Panc1 (cell line): ENCODE results near the gene FAM174C. TPM values are rescaled to one million over a fixed set of nuclear protein-coding genes. Genes with fewer than 3 reads are reported as not detected.

Source experiments
- ATAC-seq: fragments of 200-7000 bp; cut with Tn5 transposase; 2 replicates; pipeline ENCODE4 v1.9.1; 2020; ENCODE audit warnings: mild to moderate bottlenecking, moderate library complexity
- BruUV-seq: library from RNA; stranded (reverse); fragments of 400-500 nt; replicated peaks from 2 replicates; lab custom pipeline; 2021; lab: Mats Ljungman, UMichigan
- CTCF ChIA-PET: fragments of 300-600 bp; sonication (Branson Sonifier 250); formaldehyde crosslinking; loops from one replicate; lab custom pipeline; 2022; ENCODE audit warnings: antibody characterized with exemption; lab: Charles Lee
- POLR2A ChIA-PET: fragments of 300-600 bp; sonication (Branson Sonifier 250); formaldehyde crosslinking; loops from one replicate; lab custom pipeline; 2022; ENCODE audit warnings: antibody characterized with exemption; lab: Charles Lee
- DNase-seq: peaks from one replicate; pipeline ENCODE4 v3.0.0-alpha.2; 2010; ENCODE audit warnings: low read depth, low spot score
- H3K27ac ChIP-seq: 2 replicates; pipeline ENCODE4 v1.5.1; 2011; ENCODE audit warnings: mild to moderate bottlenecking, low read length, inconsistent platforms
- H3K27me3 ChIP-seq: fragments of 200-500 bp; sonication (Bioruptor generic); 2 replicates; pipeline ENCODE4 v1.6.0; 2014; ENCODE audit warnings: low read length, inconsistent platforms; ENCODE audit not compliant: control insufficient read depth, insufficient read depth
- H3K36me3 ChIP-seq: fragments of 200-500 bp; sonication (Bioruptor generic); 2 replicates; pipeline ENCODE4 v1.5.1; 2014; ENCODE audit warnings: inconsistent platforms, mild to moderate bottlenecking, low read length, moderate library complexity; ENCODE audit not compliant: control insufficient read depth, insufficient read depth
- H3K4me1 ChIP-seq: 2 replicates; pipeline ENCODE4 v1.5.1; 2011; ENCODE audit warnings: inconsistent platforms, mild to moderate bottlenecking, low read length, moderate library complexity; ENCODE audit not compliant: control insufficient read depth, insufficient read depth
- H3K4me3 ChIP-seq, 2 experiments: 2 replicates each; pipeline ENCODE4 v1.5.1; 2011 to 2012; ENCODE audit warnings: low read depth in 2 of 2, low read length in 2 of 2, mild to moderate bottlenecking in 2 of 2, inconsistent platforms in 1 of 2, moderate library complexity in 1 of 2
- H3K9me3 ChIP-seq: fragments of 200-500 bp; sonication (Bioruptor generic); 2 replicates; pipeline ENCODE4 v1.5.1; 2014; ENCODE audit warnings: low read depth, mild to moderate bottlenecking, inconsistent platforms, low read length, moderate library complexity; ENCODE audit not compliant: control insufficient read depth, insufficient read depth
- POLR2AphosphoS5 ChIP-seq: IDR thresholded peaks from 2 replicates; pipeline ENCODE4 v1.6.1; 2012; ENCODE audit warnings: mild to moderate bottlenecking, low read depth, low read length, moderate library complexity
- SIN3A ChIP-seq: IDR thresholded peaks from 2 replicates; pipeline ENCODE4 v1.6.1; 2012; ENCODE audit warnings: low read depth, mild to moderate bottlenecking, low read length, moderate library complexity, borderline replicate concordance; ENCODE audit not compliant: insufficient read depth
- TCF7L2 ChIP-seq: IDR thresholded peaks from 2 replicates; pipeline ENCODE4 v1.6.1; 2011; ENCODE audit warnings: mild to moderate bottlenecking, low read depth, low read length, inconsistent platforms
- in situ Hi-C: cut with HindIII; loops from 2 replicates; pipeline ENCODE4 v1.10.0; 2016; ENCODE audit warnings: low sequenced_read_pairs, low pct_unique_long_range_greater_than_20kb
- intact Hi-C: fragments of 100-400 bp; cut with micrococcal nuclease; formaldehyde crosslinking; loops from one replicate; pipeline ENCODE4 v1.10.0; 2022; ENCODE audit not compliant: unreplicated experiment
- total RNA-seq: library from RNA; stranded (reverse); gene quantifications from one replicate; pipeline ENCODE4 v1.2.1, GENCODE V29; 2021; ENCODE audit not compliant: unreplicated experiment
- TF ChIP-seq, protein P1 (sequence below), 2 experiments: IDR thresholded peaks; 2 replicates each; pipeline ENCODE4 v1.6.1; 2011 to 2012; ENCODE audit warnings: low read depth in 2 of 2, control low read depth in 1 of 2, low read length in 1 of 2, mild to moderate bottlenecking in 1 of 2, moderate library complexity in 1 of 2; ENCODE audit not compliant: insufficient read depth in 1 of 2
- TF ChIP-seq, protein P2 (sequence below): fragments of 450-650 bp; IDR thresholded peaks from 2 replicates; pipeline ENCODE4 v1.5.1; 2017; ENCODE audit warnings: mild to moderate bottlenecking

The FAM174C gene
- total RNA-seq, 1 experiment from 2014 or later = 133 TPM

DNA sequence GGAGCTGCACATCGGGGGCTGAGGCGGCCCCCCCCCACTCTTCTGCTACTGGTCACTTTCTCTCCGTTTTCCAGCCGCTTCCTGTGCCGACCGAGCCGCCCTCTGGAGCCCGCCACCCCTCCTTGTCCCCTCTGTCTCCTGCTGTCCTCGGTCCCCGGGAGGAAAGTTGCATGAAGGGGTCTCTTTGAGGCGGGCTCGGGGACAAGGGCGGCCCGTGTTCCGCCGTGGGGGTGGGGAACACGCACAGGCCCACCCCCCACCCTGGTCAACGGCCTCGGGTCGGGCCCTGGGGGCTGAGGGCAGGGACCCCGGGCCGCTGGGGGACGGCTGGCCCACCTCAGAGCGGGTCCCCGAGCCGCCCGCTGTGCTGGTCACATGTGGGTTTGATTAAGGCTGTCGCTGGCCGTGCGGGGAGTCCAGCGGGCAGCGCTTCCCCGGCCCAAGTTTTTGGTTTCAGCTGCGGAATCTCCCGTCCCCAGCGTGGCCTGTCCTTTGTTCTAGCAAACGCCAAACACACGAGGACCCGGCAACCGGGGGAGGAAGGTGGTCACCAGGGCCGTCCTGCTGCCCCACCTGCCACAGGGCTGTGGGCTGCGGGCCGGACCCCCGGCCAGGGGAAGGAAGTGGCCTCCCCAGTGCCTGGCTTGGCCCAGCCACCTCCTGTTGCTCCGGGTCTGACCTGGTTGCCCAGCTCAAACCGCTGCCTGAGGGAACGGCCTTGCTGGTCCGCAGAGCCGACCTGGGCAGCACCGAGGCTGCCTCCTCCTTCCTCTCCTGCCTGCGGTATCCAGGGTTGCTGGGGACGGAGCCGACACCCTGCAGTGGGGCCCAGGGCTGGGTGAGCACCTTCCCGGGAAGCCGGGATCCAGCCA lies 12.3 kb downstream of the FAM174C start:
- H3K27ac ChIP-seq = no peak overlapping the region
- H3K27me3 ChIP-seq = no peaks in the 10 kb centered on the region
- no peak for TF ChIP-seq TCF7L2
- TF ChIP-seq POLR2AphosphoS5 = no peak
- TF ChIP-seq, protein P1, sequence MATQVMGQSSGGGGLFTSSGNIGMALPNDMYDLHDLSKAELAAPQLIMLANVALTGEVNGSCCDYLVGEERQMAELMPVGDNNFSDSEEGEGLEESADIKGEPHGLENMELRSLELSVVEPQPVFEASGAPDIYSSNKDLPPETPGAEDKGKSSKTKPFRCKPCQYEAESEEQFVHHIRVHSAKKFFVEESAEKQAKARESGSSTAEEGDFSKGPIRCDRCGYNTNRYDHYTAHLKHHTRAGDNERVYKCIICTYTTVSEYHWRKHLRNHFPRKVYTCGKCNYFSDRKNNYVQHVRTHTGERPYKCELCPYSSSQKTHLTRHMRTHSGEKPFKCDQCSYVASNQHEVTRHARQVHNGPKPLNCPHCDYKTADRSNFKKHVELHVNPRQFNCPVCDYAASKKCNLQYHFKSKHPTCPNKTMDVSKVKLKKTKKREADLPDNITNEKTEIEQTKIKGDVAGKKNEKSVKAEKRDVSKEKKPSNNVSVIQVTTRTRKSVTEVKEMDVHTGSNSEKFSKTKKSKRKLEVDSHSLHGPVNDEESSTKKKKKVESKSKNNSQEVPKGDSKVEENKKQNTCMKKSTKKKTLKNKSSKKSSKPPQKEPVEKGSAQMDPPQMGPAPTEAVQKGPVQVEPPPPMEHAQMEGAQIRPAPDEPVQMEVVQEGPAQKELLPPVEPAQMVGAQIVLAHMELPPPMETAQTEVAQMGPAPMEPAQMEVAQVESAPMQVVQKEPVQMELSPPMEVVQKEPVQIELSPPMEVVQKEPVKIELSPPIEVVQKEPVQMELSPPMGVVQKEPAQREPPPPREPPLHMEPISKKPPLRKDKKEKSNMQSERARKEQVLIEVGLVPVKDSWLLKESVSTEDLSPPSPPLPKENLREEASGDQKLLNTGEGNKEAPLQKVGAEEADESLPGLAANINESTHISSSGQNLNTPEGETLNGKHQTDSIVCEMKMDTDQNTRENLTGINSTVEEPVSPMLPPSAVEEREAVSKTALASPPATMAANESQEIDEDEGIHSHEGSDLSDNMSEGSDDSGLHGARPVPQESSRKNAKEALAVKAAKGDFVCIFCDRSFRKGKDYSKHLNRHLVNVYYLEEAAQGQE (IDR thresholded peaks at IDR 0.05; ENCODE audit: insufficient read depth in 1 of 2, low read depth in 2 of 2, low read length in 1 of 2) = no peak
- TF ChIP-seq, protein P2, sequence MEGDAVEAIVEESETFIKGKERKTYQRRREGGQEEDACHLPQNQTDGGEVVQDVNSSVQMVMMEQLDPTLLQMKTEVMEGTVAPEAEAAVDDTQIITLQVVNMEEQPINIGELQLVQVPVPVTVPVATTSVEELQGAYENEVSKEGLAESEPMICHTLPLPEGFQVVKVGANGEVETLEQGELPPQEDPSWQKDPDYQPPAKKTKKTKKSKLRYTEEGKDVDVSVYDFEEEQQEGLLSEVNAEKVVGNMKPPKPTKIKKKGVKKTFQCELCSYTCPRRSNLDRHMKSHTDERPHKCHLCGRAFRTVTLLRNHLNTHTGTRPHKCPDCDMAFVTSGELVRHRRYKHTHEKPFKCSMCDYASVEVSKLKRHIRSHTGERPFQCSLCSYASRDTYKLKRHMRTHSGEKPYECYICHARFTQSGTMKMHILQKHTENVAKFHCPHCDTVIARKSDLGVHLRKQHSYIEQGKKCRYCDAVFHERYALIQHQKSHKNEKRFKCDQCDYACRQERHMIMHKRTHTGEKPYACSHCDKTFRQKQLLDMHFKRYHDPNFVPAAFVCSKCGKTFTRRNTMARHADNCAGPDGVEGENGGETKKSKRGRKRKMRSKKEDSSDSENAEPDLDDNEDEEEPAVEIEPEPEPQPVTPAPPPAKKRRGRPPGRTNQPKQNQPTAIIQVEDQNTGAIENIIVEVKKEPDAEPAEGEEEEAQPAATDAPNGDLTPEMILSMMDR = no peak
- TF ChIP-seq SIN3A = no peak
- in situ Hi-C loops (no loop called here), intact Hi-C loops (no loop called here)
- POLR2A ChIA-PET = interaction anchor here (0.6 kb wide), 1 partner anchor 18 kb away, joined by 22 read pairs; no protein-coding TSS in a partner anchor
- no TSS peak for BruUV-seq
- DNase-seq = no peak
- peak overlapping the region in 1 of 2 experiments; percentile 42; a peak in 1 of 4 replicates for H3K4me3 ChIP-seq
- H3K9me3 ChIP-seq = no peaks in the 10 kb centered on the region
- H3K4me1 ChIP-seq = peaks cover 16% of the 10 kb centered on the region
- ATAC-seq = peak; percentile 67
- CTCF ChIA-PET = no interaction called here
- H3K36me3 ChIP-seq = no peaks in the 10 kb centered on the region

DNA sequence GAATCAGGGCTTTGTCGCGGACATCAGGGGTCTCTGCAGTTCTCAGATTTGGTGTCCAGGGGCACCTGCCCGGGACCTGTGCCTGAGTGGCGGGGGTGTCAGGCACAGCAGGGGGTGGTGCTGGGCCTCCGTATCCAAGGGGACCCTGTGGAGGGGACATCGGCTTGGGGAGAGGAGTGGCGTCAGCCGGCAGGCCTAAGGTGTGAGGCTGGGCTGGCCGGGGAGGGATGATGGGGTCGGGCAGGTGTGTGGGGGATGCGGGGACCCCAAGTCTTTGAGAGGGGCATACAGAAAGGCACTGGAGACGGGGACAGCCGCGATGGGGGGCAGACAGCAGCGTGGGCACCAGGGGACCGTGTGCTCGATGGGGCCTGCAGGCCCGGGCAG lies 12.9 kb downstream of the FAM174C start:
- no peak overlapping the region for H3K4me3 ChIP-seq
- BruUV-seq = no TSS peak
- no peaks in the 10 kb centered on the region for H3K27me3 ChIP-seq
- ATAC-seq (no peak), DNase-seq (no peak)
- no peak overlapping the region for H3K27ac ChIP-seq
- H3K4me1 ChIP-seq = peaks cover 16% of the 10 kb centered on the region
- CTCF ChIA-PET = no interaction called here
- no peaks in the 10 kb centered on the region for H3K9me3 ChIP-seq
- no peak for TF ChIP-seq POLR2AphosphoS5
- no peak for TF ChIP-seq SIN3A
- TF ChIP-seq, protein P1 (IDR thresholded peaks at IDR 0.05; ENCODE audit: insufficient read depth in 1 of 2, low read depth in 2 of 2, low read length in 1 of 2) = no peak
- no peak for TF ChIP-seq TCF7L2
- TF ChIP-seq, protein P2 = no peak
- intact Hi-C loops (no loop called here), in situ Hi-C loops (no loop called here)
- POLR2A ChIA-PET = no interaction called here
- no peaks in the 10 kb centered on the region for H3K36me3 ChIP-seq
